Astrocyte (in vitro differentiated cells and primary cell): ENCODE measurements around the gene PIP4K2A. TPM values are rescaled to one million over a fixed set of nuclear protein-coding genes. Genes with fewer than 3 reads are reported as not detected.
A peak's percentile ranks its signal among the peaks of the same experiment; 100 is the strongest.

Experiments used
- DNase-seq: peaks from one replicate; pipeline ENCODE4 v3.0.0-alpha.2; 2010; ENCODE audit warnings: low read depth
- FAIRE-seq: peaks from 2 replicates; lab custom pipeline; 2011; peaks lifted over from hg19 to GRCh38; lab: Jason Lieb, UNC
- H2AFZ ChIP-seq: 2 replicates; pipeline ENCODE4 v1.6.0; 2012; ENCODE audit warnings: low read depth, low read length, inconsistent platforms
- H3K27ac ChIP-seq: 2 replicates; pipeline ENCODE4 v1.5.1; 2011; ENCODE audit warnings: low read depth, low read length, inconsistent platforms
- H3K27me3 ChIP-seq: 2 replicates; pipeline ENCODE4 v1.6.0; 2011; ENCODE audit warnings: low read length, inconsistent platforms; ENCODE audit not compliant: insufficient read depth
- H3K36me3 ChIP-seq: 2 replicates; pipeline ENCODE4 v1.5.1; 2011; ENCODE audit warnings: low read length, inconsistent platforms; ENCODE audit not compliant: insufficient read depth
- H3K4me1 ChIP-seq: 2 replicates; pipeline ENCODE4 v1.5.1; 2011; ENCODE audit warnings: low read length, inconsistent platforms; ENCODE audit not compliant: insufficient read depth
- H3K4me2 ChIP-seq: 2 replicates; pipeline ENCODE4 v1.6.0; 2012; ENCODE audit warnings: low read length, inconsistent platforms
- H3K4me3 ChIP-seq: 2 replicates; pipeline ENCODE4 v1.5.1; 2011; ENCODE audit warnings: low read depth, mild to moderate bottlenecking, low read length, inconsistent platforms; ENCODE audit not compliant: insufficient read depth
- H3K79me2 ChIP-seq: 2 replicates; pipeline ENCODE4 v1.6.0; 2012; ENCODE audit warnings: mild to moderate bottlenecking, low read length, inconsistent platforms; ENCODE audit not compliant: insufficient read depth
- H3K9ac ChIP-seq: 2 replicates; pipeline ENCODE4 v1.6.0; 2012; ENCODE audit warnings: mild to moderate bottlenecking, low read length, inconsistent platforms
- H3K9me3 ChIP-seq: 2 replicates; pipeline ENCODE4 v1.5.1; 2012; ENCODE audit warnings: low read depth, mild to moderate bottlenecking, low read length, inconsistent platforms; ENCODE audit not compliant: insufficient read depth
- H4K20me1 ChIP-seq: 2 replicates; pipeline ENCODE4 v1.6.0; 2012; ENCODE audit warnings: low read length, inconsistent platforms; ENCODE audit not compliant: insufficient read depth
- H3K27ac Mint-ChIP-seq: one replicate; pipeline ENCODE4 v1.8.0; 2021; ENCODE audit warnings: mild to moderate bottlenecking, mixed read lengths; ENCODE audit not compliant: unreplicated experiment
- H3K27me3 Mint-ChIP-seq: one replicate; pipeline ENCODE4 v1.8.0; 2021; ENCODE audit warnings: low read depth, mixed read lengths; ENCODE audit not compliant: unreplicated experiment
- H3K36me3 Mint-ChIP-seq: one replicate; pipeline ENCODE4 v1.8.0; 2021; ENCODE audit warnings: low read depth, mixed read lengths; ENCODE audit not compliant: unreplicated experiment
- H3K4me1 Mint-ChIP-seq: one replicate; pipeline ENCODE4 v1.8.0; 2021; ENCODE audit warnings: low read depth, mixed read lengths; ENCODE audit not compliant: unreplicated experiment
- H3K4me3 Mint-ChIP-seq: one replicate; pipeline ENCODE4 v1.8.0; 2021; ENCODE audit warnings: mild to moderate bottlenecking, moderate library complexity, mixed read lengths; ENCODE audit not compliant: unreplicated experiment
- H3K9me3 Mint-ChIP-seq: one replicate; pipeline ENCODE4 v1.8.0; 2021; ENCODE audit warnings: mild to moderate bottlenecking, mixed read lengths; ENCODE audit not compliant: unreplicated experiment
- CTCF ChIP-seq: IDR thresholded peaks from 2 replicates; pipeline ENCODE4 v1.5.1; 2011; ENCODE audit warnings: low read depth, mild to moderate bottlenecking, inconsistent platforms, low read length, moderate library complexity; ENCODE audit not compliant: insufficient read depth
- EZH2 ChIP-seq: IDR thresholded peaks from 2 replicates; pipeline ENCODE4 v1.6.1; 2012; ENCODE audit warnings: mild to moderate bottlenecking, low read length, inconsistent platforms; ENCODE audit not compliant: insufficient read depth
- total RNA-seq: library from RNA; stranded (reverse); gene quantifications from 2 replicates; pipeline ENCODE4 v1.2.1, GENCODE V29; 2021

Gene PIP4K2A
- total RNA-seq, 1 donor from 2014 or later = 36.8 TPM

- FAIRE-seq = no peak
- peaks cover 48% of the 10 kb centered on the region for H4K20me1 ChIP-seq
- no peak overlapping the region for H3K4me3 ChIP-seq
- H3K9me3 Mint-ChIP-seq = no peaks in the 10 kb centered on the region
- no peaks in the 10 kb centered on the region for H3K27me3 Mint-ChIP-seq
- H2AFZ ChIP-seq = no peak overlapping the region
- no peak overlapping the region for H3K4me3 Mint-ChIP-seq
- no peak overlapping the region for H3K4me2 ChIP-seq
- no peaks in the 10 kb centered on the region for H3K36me3 ChIP-seq
- H3K27ac ChIP-seq = no peak overlapping the region
- no peak for DNase-seq
- peaks cover 68% of the 10 kb centered on the region for H3K79me2 ChIP-seq
- H3K27ac Mint-ChIP-seq = no peak overlapping the region
- peaks cover 34% of the 10 kb centered on the region for H3K4me1 Mint-ChIP-seq
- H3K36me3 Mint-ChIP-seq = peaks cover 4% of the 10 kb centered on the region
- H3K4me1 ChIP-seq = peaks cover 7% of the 10 kb centered on the region
- TF ChIP-seq EZH2 (no peak), CTCF (no peak)
- H3K9me3 ChIP-seq = no peaks in the 10 kb centered on the region
- no peak overlapping the region for H3K9ac ChIP-seq
- no peaks in the 10 kb centered on the region for H3K27me3 ChIP-seq
Measured at GRCh38 chr10:22644222-22644621, 70.2 kb downstream of the PIP4K2A start.

- FAIRE-seq = no peak
- H3K36me3 ChIP-seq = no peaks in the 10 kb centered on the region
- H3K9ac ChIP-seq = no peak overlapping the region
- no peaks in the 10 kb centered on the region for H3K27me3 ChIP-seq
- DNase-seq = no peak
- Mint-ChIP-seq H3K36me3 (peaks cover 4% of the 10 kb centered on the region), H3K27me3 (no peaks in the 10 kb centered on the region), H3K9me3 (no peaks in the 10 kb centered on the region), H3K4me3 (no peak overlapping the region), H3K4me1 (peaks cover 29% of the 10 kb centered on the region), H3K27ac (peak overlapping the region; percentile 60)
- peaks cover 6% of the 10 kb centered on the region for H3K4me1 ChIP-seq
- H4K20me1 ChIP-seq = peaks cover 50% of the 10 kb centered on the region
- no peak overlapping the region for H3K27ac ChIP-seq
- TF ChIP-seq EZH2 (no peak), CTCF (no peak)
- no peaks in the 10 kb centered on the region for H3K9me3 ChIP-seq
- H3K4me3 ChIP-seq = no peak overlapping the region
- H3K4me2 ChIP-seq = no peak overlapping the region
- no peak overlapping the region for H2AFZ ChIP-seq
- H3K79me2 ChIP-seq = peaks cover 71% of the 10 kb centered on the region
Measured at GRCh38 chr10:22643775-22644174, 70.6 kb downstream of the PIP4K2A start.

- no peak overlapping the region for H3K4me3 ChIP-seq
- H3K9me3 ChIP-seq = no peaks in the 10 kb centered on the region
- H3K4me2 ChIP-seq = no peak overlapping the region
- FAIRE-seq (no peak), DNase-seq (no peak)
- H3K9ac ChIP-seq = no peak overlapping the region
- H3K4me3 Mint-ChIP-seq = no peak overlapping the region
- no peak for TF ChIP-seq EZH2
- no peak for TF ChIP-seq CTCF
- H4K20me1 ChIP-seq = peaks cover 51% of the 10 kb centered on the region
- peaks cover 23% of the 10 kb centered on the region for H3K4me1 Mint-ChIP-seq
- H2AFZ ChIP-seq = no peak overlapping the region
- H3K36me3 Mint-ChIP-seq = peaks cover 4% of the 10 kb centered on the region
- H3K36me3 ChIP-seq = no peaks in the 10 kb centered on the region
- no peaks in the 10 kb centered on the region for H3K9me3 Mint-ChIP-seq
- H3K79me2 ChIP-seq = peaks cover 77% of the 10 kb centered on the region
- no peaks in the 10 kb centered on the region for H3K27me3 Mint-ChIP-seq
- H3K27ac ChIP-seq = no peak overlapping the region
- H3K27ac Mint-ChIP-seq = no peak overlapping the region
- no peaks in the 10 kb centered on the region for H3K4me1 ChIP-seq
- no peaks in the 10 kb centered on the region for H3K27me3 ChIP-seq
Measured at GRCh38 chr10:22643116-22643515, 71.3 kb downstream of the PIP4K2A start.
